Measurements from ENCODE around the gene UIMC1. TPM values are rescaled to one million over a fixed set of nuclear protein-coding genes. Genes with fewer than 3 reads are reported as not detected.

The UIMC1 gene
- total and polyA plus RNA-seq, 2 donors (not counting 1 experiment from before 2014, with no cell fraction given), result 49.2 to 98.1 TPM

- Histone ChIP-seq H3K27me3 (replicated peaks in 1 of 4; ENCODE audit: control extremely low read depth in 1 of 4, control insufficient read depth in 3 of 4, insufficient read depth in 4 of 4, low read length in 3 of 4) (no peaks in the 10 kb centered on the region), H4K20me1 (ENCODE audit: control insufficient read depth, insufficient read depth, low read length, poor library complexity, severe bottlenecking) (peaks cover 4% of the 10 kb centered on the region), H2AFZ (ENCODE audit: insufficient read depth, low read depth, low read length, poor library complexity, severe bottlenecking) (no peak overlapping the region), H3K79me2 (ENCODE audit: control insufficient read depth, insufficient read depth, low read length) (peaks cover 9% of the 10 kb centered on the region), H3K9me3 (ENCODE audit: control extremely low read depth in 1 of 3, control insufficient read depth in 2 of 3, insufficient read depth in 1 of 3, low read length in 2 of 3) (no peaks in the 10 kb centered on the region), H3K4me2 (replicated peaks; ENCODE audit: low read depth, low read length, poor library complexity, severe bottlenecking) (no peak overlapping the region), H3K4me3 (ENCODE audit: control extremely low read depth in 1 of 5, extremely low read depth in 1 of 5, insufficient read depth in 1 of 5, low read depth in 2 of 5, low read length in 4 of 5) (no peak overlapping the region), H3K9ac (ENCODE audit: low read length) (no peak overlapping the region), H3K36me3 (replicated peaks in 1 of 2; ENCODE audit: control extremely low read depth in 1 of 2, control insufficient read depth in 1 of 2, extremely low read depth in 1 of 2, insufficient read depth in 2 of 2, low read length in 1 of 2) (peaks cover 13 to 31% of the 10 kb centered on the region in 2 experiments), H3K4me1 (ENCODE audit: control insufficient read depth in 2 of 2, insufficient read depth in 2 of 2, low read length in 2 of 2) (no peaks in the 10 kb centered on the region), H3K27ac (ENCODE audit: low read length in 2 of 2) (no peak overlapping the region)
- no peaks in the 10 kb centered on the region for H3K27me3 Mint-ChIP-seq
- no peak overlapping the region for H3K27ac Mint-ChIP-seq
- ATAC-seq (ENCODE audit: low read depth) (no peak), DNase-seq (no peak)
- H3K4me1 Mint-ChIP-seq, result peaks cover 9% of the 10 kb centered on the region
- no peak overlapping the region for H3K4me3 Mint-ChIP-seq
- TF ChIP-seq EZH2 (IDR thresholded peaks at IDR 0.05; ENCODE audit: borderline replicate concordance, insufficient read depth, low read depth, low read length, poor library complexity, severe bottlenecking) (no peak), CTCF (IDR thresholded peaks at IDR 0.05) (no peak)
- ChIA-PET POLR2A (no interaction called here), CTCF (no interaction called here)
- no CpG with 5 or more reads among the region's 1 CpG for WGBS (ENCODE audit: insufficient coverage)
- H3K9me3 Mint-ChIP-seq (ENCODE audit: insufficient read depth), result no peaks in the 10 kb centered on the region
- intact Hi-C loops (cut with micrococcal nuclease), result no loop called here
Observed at GRCh38 chr5:176929654-176930053, 76.9 kb downstream of the UIMC1 start.

GRCh38 chr5:176927562-176927961, 79.0 kb downstream of the UIMC1 start:
- Histone ChIP-seq H2AFZ (ENCODE audit: insufficient read depth, low read depth, low read length, poor library complexity, severe bottlenecking) (no peak overlapping the region), H3K9ac (ENCODE audit: low read length) (no peak overlapping the region), H3K4me3 (ENCODE audit: control extremely low read depth in 1 of 5, extremely low read depth in 1 of 5, insufficient read depth in 1 of 5, low read depth in 2 of 5, low read length in 4 of 5) (no peak overlapping the region), H3K36me3 (replicated peaks in 1 of 2; ENCODE audit: control extremely low read depth in 1 of 2, control insufficient read depth in 1 of 2, extremely low read depth in 1 of 2, insufficient read depth in 2 of 2, low read length in 1 of 2) (peaks cover 7 to 17% of the 10 kb centered on the region in 2 experiments), H3K9me3 (ENCODE audit: control extremely low read depth in 1 of 3, control insufficient read depth in 2 of 3, insufficient read depth in 1 of 3, low read length in 2 of 3) (no peaks in the 10 kb centered on the region), H4K20me1 (ENCODE audit: control insufficient read depth, insufficient read depth, low read length, poor library complexity, severe bottlenecking) (peaks cover 10% of the 10 kb centered on the region), H3K27me3 (replicated peaks in 1 of 4; ENCODE audit: control extremely low read depth in 1 of 4, control insufficient read depth in 3 of 4, insufficient read depth in 4 of 4, low read length in 3 of 4) (no peaks in the 10 kb centered on the region), H3K79me2 (ENCODE audit: control insufficient read depth, insufficient read depth, low read length) (peaks cover 9% of the 10 kb centered on the region), H3K4me2 (replicated peaks; ENCODE audit: low read depth, low read length, poor library complexity, severe bottlenecking) (no peak overlapping the region), H3K27ac (ENCODE audit: low read length in 2 of 2) (no peak overlapping the region), H3K4me1 (ENCODE audit: control insufficient read depth in 2 of 2, insufficient read depth in 2 of 2, low read length in 2 of 2) (no peaks in the 10 kb centered on the region)
- no peaks in the 10 kb centered on the region for H3K9me3 Mint-ChIP-seq (ENCODE audit: insufficient read depth)
- peaks cover 9% of the 10 kb centered on the region for H3K4me1 Mint-ChIP-seq
- WGBS (ENCODE audit: insufficient coverage), result 83% methylated on average over 2 of the region's 3 CpGs
- no peak for TF ChIP-seq CTCF (IDR thresholded peaks at IDR 0.05)
- no peak for TF ChIP-seq EZH2 (IDR thresholded peaks at IDR 0.05; ENCODE audit: borderline replicate concordance, insufficient read depth, low read depth, low read length, poor library complexity, severe bottlenecking)
- H3K27me3 Mint-ChIP-seq, result no peaks in the 10 kb centered on the region
- ChIA-PET POLR2A (no interaction called here), CTCF (no interaction called here)
- no peak for ATAC-seq (ENCODE audit: low read depth)
- intact Hi-C loops (cut with micrococcal nuclease), result no loop called here
- H3K27ac Mint-ChIP-seq, result no peak overlapping the region
- no peak for DNase-seq
- no peak overlapping the region for H3K4me3 Mint-ChIP-seq

All from B cell (primary cell).